DOHH2 (cell line): ENCODE results near the gene AMPH.
"Not testable (repeated sequence)": the region's sequence is repeated elsewhere in the genome, so short reads cannot be mapped to it uniquely, and the experiment has no call there.

Source experiments
- H3F3A ChIP-seq: fragments of 200-600 bp; sonication (generic), shearing (Covaris generic); 2 replicates; pipeline ENCODE4 v1.6.0; 2016; ENCODE audit warnings: antibody characterized with exemption, mild to moderate bottlenecking; ENCODE audit not compliant: control insufficient read depth, insufficient read depth
- H3K27ac ChIP-seq: fragments of 200-600 bp; sonication (generic); 2 replicates; pipeline ENCODE4 v1.5.1; 2014; ENCODE audit warnings: low read depth, mild to moderate bottlenecking, low read length, moderate library complexity
- H3K27me3 ChIP-seq: fragments of 200-600 bp; sonication (generic); 2 replicates; pipeline ENCODE4 v1.6.1; 2014; ENCODE audit warnings: mild to moderate bottlenecking, low read length, mixed read lengths; ENCODE audit not compliant: control insufficient read depth
- H3K36me3 ChIP-seq: fragments of 200-600 bp; sonication (generic); 2 replicates; pipeline ENCODE4 v1.6.1; 2014; ENCODE audit warnings: mild to moderate bottlenecking, low read length, moderate library complexity, mixed read lengths; ENCODE audit not compliant: control insufficient read depth
- H3K4me1 ChIP-seq: fragments of 200-600 bp; sonication (generic); 2 replicates; pipeline ENCODE4 v1.6.1; 2014; ENCODE audit warnings: mild to moderate bottlenecking, low read length, mixed read lengths; ENCODE audit not compliant: control insufficient read depth
- H3K4me2 ChIP-seq: fragments of 200-600 bp; sonication (generic); 2 replicates; pipeline ENCODE4 v1.6.0; 2014; ENCODE audit warnings: mild to moderate bottlenecking, low read length, moderate library complexity
- H3K4me3 ChIP-seq: fragments of 200-600 bp; sonication (generic); 2 replicates; pipeline ENCODE4 v1.5.1; 2014; ENCODE audit warnings: mild to moderate bottlenecking, low read length, mixed read lengths
- H3K79me2 ChIP-seq: fragments of 200-600 bp; sonication (generic); 2 replicates; pipeline ENCODE4 v1.6.1; 2014; ENCODE audit warnings: mild to moderate bottlenecking, low read length, mixed read lengths; ENCODE audit not compliant: control insufficient read depth
- H3K9me2 ChIP-seq: fragments of 200-600 bp; sonication (generic); replicated peaks from 2 replicates; pipeline ENCODE4 v1.6.1; 2014; ENCODE audit warnings: mild to moderate bottlenecking, low read length, mixed read lengths; ENCODE audit not compliant: control insufficient read depth
- H3K9me3 ChIP-seq: fragments of 200-600 bp; sonication (generic); 2 replicates; pipeline ENCODE4 v1.6.1; 2014; ENCODE audit warnings: antibody characterized with exemption, low read length, mixed read lengths; ENCODE audit not compliant: control insufficient read depth, insufficient read depth
- H4K20me1 ChIP-seq: fragments of 200-600 bp; sonication (generic); 2 replicates; pipeline ENCODE4 v1.6.0; 2014; ENCODE audit warnings: low read depth, mild to moderate bottlenecking, antibody characterized with exemption, low read length, moderate library complexity; ENCODE audit not compliant: control insufficient read depth, insufficient read depth
- EZH2phosphoT487 ChIP-seq: fragments of 200-600 bp; sonication (generic); IDR thresholded peaks from 2 replicates; pipeline ENCODE4 v1.6.1; 2017; ENCODE audit warnings: borderline replicate concordance, mild to moderate bottlenecking, antibody characterized with exemption, low read length, moderate library complexity, mixed read lengths
- TF ChIP-seq, protein P1 (sequence below): fragments of 200-600 bp; sonication (generic); IDR thresholded peaks from one replicate; pipeline ENCODE4 v1.5.1; 2014; ENCODE audit warnings: antibody characterized with exemption, mild to moderate bottlenecking, low read depth, low read length; ENCODE audit not compliant: poor library complexity, severe bottlenecking

The AMPH gene

DNA sequence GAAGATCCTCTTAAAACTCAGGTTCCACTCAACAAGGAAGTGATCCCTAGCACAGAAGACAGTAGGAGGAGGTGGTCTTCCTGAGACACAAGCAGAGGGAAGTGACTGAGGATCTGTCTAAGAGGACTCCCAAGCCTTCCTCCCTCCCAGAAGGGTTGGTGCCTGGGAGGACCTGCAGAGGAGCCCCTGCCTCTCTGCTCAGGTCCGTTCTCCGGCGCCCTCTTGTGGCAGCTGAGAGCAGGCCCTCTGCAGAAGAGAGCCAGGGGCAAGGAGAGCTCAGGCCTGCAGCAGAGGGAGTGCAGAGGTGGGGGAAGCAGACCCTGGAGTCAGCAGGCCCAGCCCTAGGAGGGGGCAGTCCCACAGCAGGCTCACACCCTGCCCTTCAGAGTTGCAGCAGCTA lies 267.8 kb downstream of the AMPH start:
- not testable (repeated sequence) for H3K36me3 ChIP-seq, H3K79me2 ChIP-seq, H3K4me3 ChIP-seq, H3K27ac ChIP-seq, H3K9me2 ChIP-seq, H3K9me3 ChIP-seq, H3K27me3 ChIP-seq, H4K20me1 ChIP-seq, H3F3A ChIP-seq
- H3K4me1 ChIP-seq: peaks cover 35% of the 10 kb centered on the region
- TF ChIP-seq, protein P1, sequence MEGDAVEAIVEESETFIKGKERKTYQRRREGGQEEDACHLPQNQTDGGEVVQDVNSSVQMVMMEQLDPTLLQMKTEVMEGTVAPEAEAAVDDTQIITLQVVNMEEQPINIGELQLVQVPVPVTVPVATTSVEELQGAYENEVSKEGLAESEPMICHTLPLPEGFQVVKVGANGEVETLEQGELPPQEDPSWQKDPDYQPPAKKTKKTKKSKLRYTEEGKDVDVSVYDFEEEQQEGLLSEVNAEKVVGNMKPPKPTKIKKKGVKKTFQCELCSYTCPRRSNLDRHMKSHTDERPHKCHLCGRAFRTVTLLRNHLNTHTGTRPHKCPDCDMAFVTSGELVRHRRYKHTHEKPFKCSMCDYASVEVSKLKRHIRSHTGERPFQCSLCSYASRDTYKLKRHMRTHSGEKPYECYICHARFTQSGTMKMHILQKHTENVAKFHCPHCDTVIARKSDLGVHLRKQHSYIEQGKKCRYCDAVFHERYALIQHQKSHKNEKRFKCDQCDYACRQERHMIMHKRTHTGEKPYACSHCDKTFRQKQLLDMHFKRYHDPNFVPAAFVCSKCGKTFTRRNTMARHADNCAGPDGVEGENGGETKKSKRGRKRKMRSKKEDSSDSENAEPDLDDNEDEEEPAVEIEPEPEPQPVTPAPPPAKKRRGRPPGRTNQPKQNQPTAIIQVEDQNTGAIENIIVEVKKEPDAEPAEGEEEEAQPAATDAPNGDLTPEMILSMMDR: peak; percentile 77
- H3K4me2 ChIP-seq: peak overlapping the region; percentile 15; the same call in 1 of the 2 replicates

DNA sequence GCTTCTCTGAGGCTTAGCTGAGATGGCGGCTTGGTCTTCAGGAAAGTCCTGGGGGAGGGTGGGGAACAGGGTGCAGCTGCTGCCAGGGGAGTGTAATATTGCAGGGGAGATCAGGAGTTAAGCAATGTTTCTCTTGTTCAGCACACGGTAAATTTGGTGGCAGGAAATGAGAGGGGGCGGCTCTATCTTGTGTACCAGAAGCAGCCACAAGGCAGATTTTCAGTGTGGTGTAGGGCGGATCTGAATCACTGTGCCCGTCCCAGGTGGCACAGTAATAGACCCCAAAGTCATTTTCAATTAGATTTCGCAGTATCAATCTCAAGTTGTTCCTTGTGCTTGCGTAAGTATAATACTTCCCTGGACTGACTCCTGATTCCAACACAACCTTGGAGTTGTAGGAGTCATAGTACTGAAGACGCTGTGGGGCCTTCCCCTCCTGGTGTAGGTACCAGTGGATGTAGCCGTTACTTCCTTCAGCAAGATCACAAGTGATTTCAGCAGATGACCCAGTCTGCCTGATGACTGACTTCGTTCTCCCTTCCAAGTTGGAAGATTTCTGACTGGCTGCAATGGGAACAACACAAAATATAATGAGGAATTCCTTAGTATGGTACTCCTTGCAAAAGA lies 268.4 kb downstream of the AMPH start:
- peak overlapping the region; percentile 15; the same call in 1 of the 2 replicates for H3K4me2 ChIP-seq
- H3K4me1 ChIP-seq: peaks cover 34% of the 10 kb centered on the region
- H3K27ac ChIP-seq, H3K27me3 ChIP-seq, H3K79me2 ChIP-seq, H3F3A ChIP-seq, H4K20me1 ChIP-seq, H3K9me2 ChIP-seq, H3K36me3 ChIP-seq, H3K4me3 ChIP-seq, H3K9me3 ChIP-seq: not testable (repeated sequence)

DNA sequence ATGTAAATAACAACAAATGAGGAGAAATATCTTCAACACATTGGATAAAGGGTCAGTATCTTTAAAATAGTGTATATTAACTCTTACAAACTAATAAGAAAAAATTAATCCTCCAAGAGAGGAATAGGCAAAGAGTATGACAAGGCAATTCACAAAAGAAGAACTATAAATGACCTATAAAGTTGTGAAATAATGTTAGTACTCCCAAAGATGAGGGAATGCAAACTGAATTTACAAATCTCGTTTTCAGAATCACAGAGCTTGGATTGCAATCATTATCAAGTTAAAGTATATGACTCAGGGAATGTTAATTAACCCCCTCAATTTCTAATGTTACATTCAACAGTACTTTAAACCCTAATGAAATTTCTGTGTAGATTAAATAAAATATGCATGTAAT lies 270.4 kb downstream of the AMPH start:
- Histone ChIP-seq H3F3A (peaks cover 6% of the 10 kb centered on the region; the same call in 1 of the 2 replicates), H3K4me3 (no peak overlapping the region), H4K20me1 (no peaks in the 10 kb centered on the region), H3K4me1 (peaks cover 33% of the 10 kb centered on the region), H3K36me3 (no peaks in the 10 kb centered on the region), H3K9me3 (no peaks in the 10 kb centered on the region), H3K79me2 (no peaks in the 10 kb centered on the region), H3K4me2 (no peak overlapping the region), H3K9me2 (no peaks in the 10 kb centered on the region), H3K27ac (no peak overlapping the region), H3K27me3 (no peaks in the 10 kb centered on the region)
- TF ChIP-seq, protein P1: no peak
- TF ChIP-seq EZH2phosphoT487: no peak

DNA sequence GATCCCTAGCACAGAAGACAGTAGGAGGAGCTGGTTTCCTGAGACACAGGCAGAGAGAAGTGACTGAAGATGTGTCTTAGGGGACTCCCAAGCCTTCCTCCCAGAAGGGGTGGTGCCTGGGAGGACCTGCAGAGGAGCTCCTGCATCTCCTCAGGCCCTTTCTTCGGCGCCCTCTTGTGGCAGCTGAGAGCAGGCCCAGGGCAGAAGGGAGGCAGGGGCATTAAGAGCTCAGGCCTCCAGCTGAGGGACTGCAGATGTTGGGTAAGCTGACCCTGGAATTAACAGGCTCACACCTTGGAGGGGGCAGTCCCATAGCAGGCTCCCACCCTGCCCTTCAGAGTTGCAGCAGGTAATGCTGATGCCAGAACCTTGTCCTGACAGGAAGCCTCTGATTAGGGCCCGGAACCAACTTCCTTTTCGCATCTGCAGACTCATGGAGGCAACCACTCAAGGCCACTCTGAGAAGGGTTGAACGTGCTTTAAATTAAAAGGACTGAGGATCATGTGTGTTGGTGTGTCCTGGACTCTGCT lies 272.0 kb downstream of the AMPH start:
- not testable (repeated sequence) for H3K9me3 ChIP-seq, H3K36me3 ChIP-seq, H3K27me3 ChIP-seq, H3F3A ChIP-seq, H3K9me2 ChIP-seq, H3K79me2 ChIP-seq, H4K20me1 ChIP-seq
- Histone ChIP-seq H3K4me3 (peak overlapping the region; percentile 69), H3K4me2 (peak overlapping the region; percentile 72), H3K27ac (peak overlapping the region; percentile 44), H3K4me1 (peaks cover 34% of the 10 kb centered on the region)
- TF ChIP-seq, protein P1: peak; percentile 74

DNA sequence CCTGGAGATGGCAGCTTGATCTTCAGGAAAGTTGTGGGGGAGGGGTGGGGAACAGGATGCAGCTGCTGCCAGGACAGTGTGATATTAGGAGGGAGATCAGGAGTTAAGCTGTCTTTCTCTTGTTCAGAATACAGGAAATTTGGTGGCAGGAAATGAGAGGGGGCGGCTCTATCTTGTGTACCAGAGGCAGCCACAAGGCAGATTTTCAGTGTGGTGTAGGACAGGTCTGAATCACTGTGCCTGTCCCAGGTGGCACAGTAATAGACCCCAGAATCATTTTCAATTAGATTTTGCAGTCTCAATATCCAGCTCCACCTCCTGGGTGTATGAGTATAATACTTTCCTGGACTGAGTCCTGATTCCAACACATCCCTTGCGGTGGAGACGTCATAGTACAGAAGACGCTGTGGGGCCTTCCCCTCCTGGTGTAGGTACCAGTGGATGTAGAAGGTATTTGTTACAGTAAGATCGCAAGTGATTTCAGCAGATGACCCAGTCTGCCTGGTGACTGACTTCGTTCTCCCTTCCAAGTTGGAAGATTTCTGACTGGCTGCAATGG lies 272.8 kb downstream of the AMPH start:
- Histone ChIP-seq H3K4me2 (peak overlapping the region; percentile 72), H3K27ac (peak overlapping the region; percentile 44), H3K4me3 (peak overlapping the region; percentile 69), H3K4me1 (peaks cover 41% of the 10 kb centered on the region)
- H3K9me3 ChIP-seq, H4K20me1 ChIP-seq, H3K36me3 ChIP-seq, H3F3A ChIP-seq, H3K9me2 ChIP-seq, H3K79me2 ChIP-seq, H3K27me3 ChIP-seq: not testable (repeated sequence)
